ENCODE results near the gene TSC22D2.

The TSC22D2 gene

GRCh38 chr3:150411106-150411460 lies 3.0 kb downstream of the TSC22D2 start:
- no peak for DNase-seq

- DNase-seq: no peak
These were observed 3.4 kb downstream of the TSC22D2 start for GRCh38 chr3:150411546-150411945.

- DNase-seq: no peak
These were observed 3.9 kb downstream of the TSC22D2 start for GRCh38 chr3:150411976-150412375.

GRCh38 chr3:150412561-150413231 lies 4.6 kb downstream of the TSC22D2 start:
- peak in 1 of 58 donors; percentile 6 for DNase-seq

- DNase-seq: peak in 27 of 58 donors; percentile 0 to 82 (median 20)
These were observed 6.2 kb downstream of the TSC22D2 start for GRCh38 chr3:150414258-150414657.

- no peak for DNase-seq
These were observed 6.9 kb downstream of the TSC22D2 start for GRCh38 chr3:150414959-150415358.

- no peak for DNase-seq
These were observed 11.2 kb downstream of the TSC22D2 start for GRCh38 chr3:150419076-150419868.

- no peak for DNase-seq
These were observed 11.9 kb downstream of the TSC22D2 start for GRCh38 chr3:150419959-150420358.

GRCh38 chr3:150421256-150421655 lies 13.2 kb downstream of the TSC22D2 start:
- no peak for DNase-seq

- DNase-seq: no peak
These were observed 13.9 kb downstream of the TSC22D2 start for GRCh38 chr3:150421799-150422548.

- no peak for DNase-seq
These were observed 14.8 kb downstream of the TSC22D2 start for GRCh38 chr3:150422907-150423306.

GRCh38 chr3:150423761-150424160 lies 15.7 kb downstream of the TSC22D2 start:
- no peak for DNase-seq

- no peak for DNase-seq
These were observed 18.2 kb downstream of the TSC22D2 start for GRCh38 chr3:150426292-150426691.

- DNase-seq: no peak
These were observed 20.5 kb downstream of the TSC22D2 start for GRCh38 chr3:150428562-150428961.

GRCh38 chr3:150429767-150430671 lies 21.9 kb downstream of the TSC22D2 start:
- DNase-seq: no peak

GRCh38 chr3:150433347-150433746 lies 25.2 kb downstream of the TSC22D2 start:
- DNase-seq: no peak

GRCh38 chr3:150434234-150434633 lies 26.1 kb downstream of the TSC22D2 start:
- DNase-seq: no peak

GRCh38 chr3:150436161-150436560 lies 28.1 kb downstream of the TSC22D2 start:
- no peak for DNase-seq

- no peak for DNase-seq
These were observed 31.6 kb downstream of the TSC22D2 start for GRCh38 chr3:150439657-150440056.

GRCh38 chr3:150443331-150443741 lies 35.2 kb downstream of the TSC22D2 start:
- no peak for DNase-seq

GRCh38 chr3:150444371-150444770 lies 36.3 kb downstream of the TSC22D2 start:
- DNase-seq: no peak

All from anterior cingulate cortex (tissue), 58 donors.